Esophagus squamous epithelium (tissue), 5 donors: ENCODE measurements around the gene SLC9A2. TPM values are rescaled to one million over a fixed set of nuclear protein-coding genes. Genes with fewer than 3 reads are reported as not detected.

Source experiments
- DNase-seq: peaks from one replicate; lab custom pipeline; 2025; lab: John Stamatoyannopoulos, UW
- H3K27ac ChIP-seq, 4 donors: fragments of 200-600 bp; sonication (generic); one replicate each; pipeline ENCODE4 v1.5.1; 2016 to 2019; ENCODE audit warnings: mild to moderate bottlenecking in 1 of 4
- H3K27me3 ChIP-seq, 4 donors: fragments of 200-600 bp; sonication (generic); 1 replicate in 3 of 4; 2 replicates in 1 of 4; pipeline versions ENCODE4 v1.5.1 to v1.6.0; 2017 to 2021; ENCODE audit warnings: antibody characterized with exemption in 1 of 4
- H3K36me3 ChIP-seq, 3 donors: fragments of 200-600 bp; sonication (generic); one replicate each; pipeline ENCODE4 v1.5.1; 2016 to 2019
- H3K4me1 ChIP-seq, 3 donors: fragments of 200-600 bp; sonication (generic); one replicate each; pipeline ENCODE4 v1.5.1; 2017 to 2019
- H3K4me3 ChIP-seq, 4 donors: fragments of 200-600 bp; sonication (generic); 1 replicate in 3 of 4; 2 replicates in 1 of 4; pipeline ENCODE4 v1.5.1; 2016 to 2019; ENCODE audit warnings: mild to moderate bottlenecking in 2 of 4, moderate library complexity in 1 of 4
- H3K9me3 ChIP-seq, 3 donors: fragments of 200-600 bp; sonication (generic); one replicate each; pipeline ENCODE4 v1.5.1; 2016 to 2019
- POLR2A ChIP-seq, 4 donors: fragments of 450-650 bp; IDR thresholded peaks; one replicate each; pipeline ENCODE4 v1.6.1; 2017; ENCODE audit warnings: antibody characterized with exemption in 4 of 4, mild to moderate bottlenecking in 4 of 4, moderate library complexity in 3 of 4
- WGBS, 2 donors: methylation state at CpG; one replicate each; pipeline ENCODE4 v1.1.5; 2018; 5-methylcytosine and 5-hydroxymethylcytosine counted together
- intact Hi-C: fragments of 100-400 bp; cut with DNase I; formaldehyde crosslinking; loops from one replicate; pipeline ENCODE4 v1.15.0; 2022
- total RNA-seq, 4 donors: library from RNA; depleted of rRNA; stranded (reverse); fragments of >200 nt; gene quantifications; one replicate each; pipeline ENCODE4 v1.1.0, GENCODE V29; 2016
- TF ChIP-seq, protein P1 (sequence below), 6 experiments: fragments of 450-650 bp in 4 of 6; fragments of 200-600 bp in 2 of 6; sonication (generic) in 2 of 6; IDR thresholded peaks; one replicate each; pipeline ENCODE4 v1.5.1; 2016 to 2019; ENCODE audit warnings: antibody characterized with exemption in 6 of 6, mild to moderate bottlenecking in 4 of 6, moderate library complexity in 4 of 6
- donor health status: DM: yes; HTN: yes; CAD: no.

The SLC9A2 gene
- total RNA-seq, 4 donors from 2014 or later: 0.47 TPM; not detected in 3

DNA sequence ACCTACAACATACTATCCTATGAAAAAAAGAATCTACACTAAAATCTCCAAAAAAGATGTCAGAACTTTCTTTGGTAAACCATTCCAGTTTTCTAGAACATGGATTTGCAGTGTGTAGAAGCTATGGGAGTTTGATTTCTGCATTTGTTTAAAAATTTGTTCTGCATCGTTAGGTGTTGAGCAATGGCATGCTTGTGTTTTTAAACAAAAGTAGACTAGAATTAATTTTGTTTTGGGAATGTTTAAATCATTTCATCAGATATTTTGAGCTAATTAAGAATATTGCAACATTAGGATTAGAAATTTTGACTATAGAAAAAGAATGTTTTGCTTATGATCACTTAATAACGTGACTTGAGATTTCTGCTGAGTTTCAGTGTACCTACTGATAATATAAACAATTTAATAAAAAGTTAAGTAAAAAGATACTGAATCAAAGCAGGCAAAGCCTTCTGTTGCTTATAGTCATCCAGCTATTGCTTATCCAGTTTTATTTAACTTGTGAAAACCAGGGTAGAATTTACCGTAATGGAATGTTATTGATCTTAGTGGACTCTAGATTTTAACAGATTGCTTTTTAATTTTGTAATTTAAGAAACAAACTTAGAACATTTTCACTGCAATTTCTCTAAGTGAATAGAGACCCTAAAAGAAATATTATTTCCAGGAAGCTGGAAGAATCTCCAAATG is 135.2 kb downstream of the SLC9A2 start:
- peaks cover 0 to 4% (median 0%) of the 10 kb centered on the region in 3 donors for H3K4me1 ChIP-seq
- WGBS, 2 donors: 74 to 77% methylated on average over 3 of the region's 3 CpGs
- H3K27me3 ChIP-seq: no peaks in the 10 kb centered on the region
- no peak for DNase-seq
- H3K4me3 ChIP-seq: no peak overlapping the region
- H3K27ac ChIP-seq: no peak overlapping the region
- no peaks in the 10 kb centered on the region for H3K36me3 ChIP-seq
- no peak for TF ChIP-seq POLR2A (IDR thresholded peaks at IDR 0.05)
- TF ChIP-seq, protein P1, sequence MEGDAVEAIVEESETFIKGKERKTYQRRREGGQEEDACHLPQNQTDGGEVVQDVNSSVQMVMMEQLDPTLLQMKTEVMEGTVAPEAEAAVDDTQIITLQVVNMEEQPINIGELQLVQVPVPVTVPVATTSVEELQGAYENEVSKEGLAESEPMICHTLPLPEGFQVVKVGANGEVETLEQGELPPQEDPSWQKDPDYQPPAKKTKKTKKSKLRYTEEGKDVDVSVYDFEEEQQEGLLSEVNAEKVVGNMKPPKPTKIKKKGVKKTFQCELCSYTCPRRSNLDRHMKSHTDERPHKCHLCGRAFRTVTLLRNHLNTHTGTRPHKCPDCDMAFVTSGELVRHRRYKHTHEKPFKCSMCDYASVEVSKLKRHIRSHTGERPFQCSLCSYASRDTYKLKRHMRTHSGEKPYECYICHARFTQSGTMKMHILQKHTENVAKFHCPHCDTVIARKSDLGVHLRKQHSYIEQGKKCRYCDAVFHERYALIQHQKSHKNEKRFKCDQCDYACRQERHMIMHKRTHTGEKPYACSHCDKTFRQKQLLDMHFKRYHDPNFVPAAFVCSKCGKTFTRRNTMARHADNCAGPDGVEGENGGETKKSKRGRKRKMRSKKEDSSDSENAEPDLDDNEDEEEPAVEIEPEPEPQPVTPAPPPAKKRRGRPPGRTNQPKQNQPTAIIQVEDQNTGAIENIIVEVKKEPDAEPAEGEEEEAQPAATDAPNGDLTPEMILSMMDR (IDR thresholded peaks at IDR 0.05): no peak
- no peaks in the 10 kb centered on the region for H3K9me3 ChIP-seq
- intact Hi-C loops: loop anchor here (10.0 kb wide), 1 partner anchor 60 kb away; no protein-coding TSS in a partner anchor

DNA sequence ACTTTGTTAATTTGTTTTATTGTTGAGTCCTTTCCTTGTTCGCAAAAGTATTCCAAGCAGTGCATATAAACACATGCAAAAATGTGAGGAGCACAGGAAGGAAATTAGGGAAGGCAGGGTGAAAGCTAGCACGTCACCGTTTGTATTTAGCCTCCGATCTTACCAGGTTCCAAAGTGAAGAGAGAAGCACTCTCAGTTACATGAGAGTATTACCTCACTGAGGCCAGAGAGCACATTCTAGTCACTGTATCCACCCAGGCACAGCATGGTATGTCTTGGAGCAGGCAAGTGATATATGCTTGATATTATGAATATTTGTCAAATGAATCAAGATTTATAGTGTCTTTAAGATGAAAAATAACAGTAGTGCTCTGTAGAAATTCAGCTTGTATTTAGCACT is 135.9 kb downstream of the SLC9A2 start:
- Histone ChIP-seq H3K4me3 (no peak overlapping the region), H3K36me3 (no peaks in the 10 kb centered on the region), H3K9me3 (no peaks in the 10 kb centered on the region), H3K27ac (no peak overlapping the region), H3K27me3 (no peaks in the 10 kb centered on the region), H3K4me1 (peaks cover 0 to 5% (median 0%) of the 10 kb centered on the region in 3 donors)
- intact Hi-C loops: loop anchor here (10.0 kb wide), 1 partner anchor 60 kb away; no protein-coding TSS in a partner anchor
- WGBS, 2 donors: 74 to 76% methylated on average over 4 of the region's 4 CpGs
- TF ChIP-seq POLR2A (IDR thresholded peaks at IDR 0.05): no peak
- TF ChIP-seq, protein P1 (IDR thresholded peaks at IDR 0.05): no peak
- DNase-seq: no peak

DNA sequence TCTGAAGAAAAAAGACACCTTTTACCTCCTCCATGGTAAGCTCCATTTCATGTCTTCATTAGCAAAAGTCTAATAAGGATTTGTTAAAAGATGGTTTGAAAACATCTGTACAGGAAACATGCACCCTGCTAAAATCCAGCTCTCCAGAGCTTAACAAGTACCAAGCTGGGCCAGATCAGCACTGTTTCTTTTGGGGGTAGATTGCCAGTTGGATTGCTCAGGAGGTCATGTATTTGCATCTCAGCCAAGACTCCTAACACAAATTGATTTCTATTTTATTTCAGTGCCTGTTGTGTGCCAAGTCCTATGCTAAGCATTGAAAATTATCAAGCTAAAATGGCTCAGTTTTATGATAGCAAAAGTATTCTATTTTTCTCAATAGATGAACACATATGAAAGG is 139.1 kb downstream of the SLC9A2 start:
- DNase-seq: no peak
- intact Hi-C loops: loop anchor here (10.0 kb wide), 1 partner anchor 56 kb away; no protein-coding TSS in a partner anchor

More for the DNA sequence above, 139.1 kb downstream of the SLC9A2 start:
- TF ChIP-seq, protein P1 (IDR thresholded peaks at IDR 0.05): no peak
- TF ChIP-seq POLR2A (IDR thresholded peaks at IDR 0.05): no peak
- Histone ChIP-seq H3K4me3 (no peak overlapping the region), H3K36me3 (no peaks in the 10 kb centered on the region), H3K4me1 (peaks cover 0 to 5% (median 0%) of the 10 kb centered on the region in 3 donors), H3K27ac (no peak overlapping the region), H3K27me3 (no peaks in the 10 kb centered on the region), H3K9me3 (no peaks in the 10 kb centered on the region)

Other genes with a start within 250 kb of the SLC9A2 start
- 1 to 10 TPM in 2 of 4 donors, under 1 TPM in 1, not detected in 1; 0.61 to 4.3 (median 3.4) TPM for gene IL18RAP, start 196.4 kb upstream of the SLC9A2 start, total RNA-seq
- gene SLC9A4, start 146.3 kb upstream of the SLC9A2 start, total RNA-seq: under 1 TPM; 0.40 to 0.76 (median 0.47) TPM
- 1 to 10 TPM in 3 of 4 donors, under 1 TPM in 1; 0.45 to 3.0 (median 1.6) TPM for gene TMEM182, start 142.5 kb downstream of the SLC9A2 start, total RNA-seq